ENCODE results near the gene NMNAT2.

DNA sequence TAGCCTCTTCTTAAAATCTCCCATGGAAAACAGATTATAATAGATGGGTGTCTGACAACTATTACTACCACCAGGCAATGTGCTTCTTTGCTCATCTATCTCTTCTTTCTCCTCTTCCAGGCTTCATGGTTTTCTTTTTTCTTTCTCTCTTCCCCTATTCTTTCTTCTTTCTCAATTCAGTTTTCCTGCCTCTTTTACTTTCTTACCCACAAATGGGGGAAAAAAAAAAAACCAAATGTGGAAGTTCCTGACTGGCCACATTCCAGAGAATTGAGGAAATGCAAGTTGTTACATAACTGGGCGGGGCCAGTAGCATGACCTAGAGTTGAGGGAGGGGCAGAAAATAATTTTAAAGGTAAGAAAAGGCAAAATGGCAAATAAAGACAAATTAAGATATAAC is 43.2 kb upstream of the NMNAT2 start:
- TF ChIP-seq CTCF (IDR thresholded peaks at IDR 0.05) (no peak), POLR2AphosphoS5 (IDR thresholded peaks at IDR 0.05) (peak in 1 of 2 donors; percentile 66)

Data from upper lobe of left lung (tissue), 4 donors.